ENCODE results near the gene P2RX6. TPM values are rescaled to one million over a fixed set of nuclear protein-coding genes. Genes with fewer than 3 reads are reported as not detected.

The P2RX6 gene
- total and polyA plus RNA-seq, 8 donors: 0.20 to 2.4 (median 1.8) TPM

DNA sequence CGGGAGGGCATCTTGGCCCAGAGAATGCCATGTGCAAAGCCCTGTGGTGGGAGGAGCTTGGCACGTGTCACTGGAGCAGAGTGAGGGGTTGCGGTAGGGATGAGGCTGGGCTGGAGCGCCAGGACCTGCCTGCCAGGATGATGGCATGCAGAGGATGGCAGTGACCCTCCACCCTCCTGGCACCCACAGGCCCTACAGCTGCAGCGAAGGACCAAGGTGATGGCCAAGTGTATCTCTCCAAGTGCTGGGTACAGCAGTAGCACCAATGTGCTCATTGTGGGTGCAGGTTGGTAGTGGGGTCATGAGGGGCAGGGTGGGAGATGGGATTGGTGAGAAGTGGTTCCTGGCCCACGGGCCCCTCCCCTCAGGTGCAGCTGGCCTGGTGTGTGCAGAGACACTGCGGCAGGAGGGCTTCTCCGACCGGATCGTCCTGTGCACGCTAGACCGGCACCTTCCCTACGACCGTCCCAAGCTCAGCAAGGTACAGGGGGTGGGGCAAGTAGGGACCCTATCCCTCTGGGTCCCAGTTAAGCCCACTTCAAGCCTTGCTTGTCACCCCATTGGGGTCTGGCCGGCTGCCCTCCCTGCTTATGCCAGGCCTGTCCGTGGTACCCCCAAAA is 40.5 kb upstream of the P2RX6 start:
- Histone ChIP-seq H3K27ac (no peak overlapping the region), H3K4me1 (peaks cover 0 to 12% of the 10 kb centered on the region in 2 donors), H3K9me3 (peaks cover 0 to 7% of the 10 kb centered on the region in 2 donors), H3K4me3 (no peak overlapping the region), H3K36me3 (no peaks in the 10 kb centered on the region), H3K27me3 (peaks cover 0 to 10% of the 10 kb centered on the region in 2 donors)
- ATAC-seq: no peak
- peak in 1 of 4 donors; percentile 74 for DNase-seq
- intact Hi-C loops (cut with DNase I): no loop called here
- TF ChIP-seq, protein P1, sequence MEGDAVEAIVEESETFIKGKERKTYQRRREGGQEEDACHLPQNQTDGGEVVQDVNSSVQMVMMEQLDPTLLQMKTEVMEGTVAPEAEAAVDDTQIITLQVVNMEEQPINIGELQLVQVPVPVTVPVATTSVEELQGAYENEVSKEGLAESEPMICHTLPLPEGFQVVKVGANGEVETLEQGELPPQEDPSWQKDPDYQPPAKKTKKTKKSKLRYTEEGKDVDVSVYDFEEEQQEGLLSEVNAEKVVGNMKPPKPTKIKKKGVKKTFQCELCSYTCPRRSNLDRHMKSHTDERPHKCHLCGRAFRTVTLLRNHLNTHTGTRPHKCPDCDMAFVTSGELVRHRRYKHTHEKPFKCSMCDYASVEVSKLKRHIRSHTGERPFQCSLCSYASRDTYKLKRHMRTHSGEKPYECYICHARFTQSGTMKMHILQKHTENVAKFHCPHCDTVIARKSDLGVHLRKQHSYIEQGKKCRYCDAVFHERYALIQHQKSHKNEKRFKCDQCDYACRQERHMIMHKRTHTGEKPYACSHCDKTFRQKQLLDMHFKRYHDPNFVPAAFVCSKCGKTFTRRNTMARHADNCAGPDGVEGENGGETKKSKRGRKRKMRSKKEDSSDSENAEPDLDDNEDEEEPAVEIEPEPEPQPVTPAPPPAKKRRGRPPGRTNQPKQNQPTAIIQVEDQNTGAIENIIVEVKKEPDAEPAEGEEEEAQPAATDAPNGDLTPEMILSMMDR (IDR thresholded peaks at IDR 0.05): no peak

DNA sequence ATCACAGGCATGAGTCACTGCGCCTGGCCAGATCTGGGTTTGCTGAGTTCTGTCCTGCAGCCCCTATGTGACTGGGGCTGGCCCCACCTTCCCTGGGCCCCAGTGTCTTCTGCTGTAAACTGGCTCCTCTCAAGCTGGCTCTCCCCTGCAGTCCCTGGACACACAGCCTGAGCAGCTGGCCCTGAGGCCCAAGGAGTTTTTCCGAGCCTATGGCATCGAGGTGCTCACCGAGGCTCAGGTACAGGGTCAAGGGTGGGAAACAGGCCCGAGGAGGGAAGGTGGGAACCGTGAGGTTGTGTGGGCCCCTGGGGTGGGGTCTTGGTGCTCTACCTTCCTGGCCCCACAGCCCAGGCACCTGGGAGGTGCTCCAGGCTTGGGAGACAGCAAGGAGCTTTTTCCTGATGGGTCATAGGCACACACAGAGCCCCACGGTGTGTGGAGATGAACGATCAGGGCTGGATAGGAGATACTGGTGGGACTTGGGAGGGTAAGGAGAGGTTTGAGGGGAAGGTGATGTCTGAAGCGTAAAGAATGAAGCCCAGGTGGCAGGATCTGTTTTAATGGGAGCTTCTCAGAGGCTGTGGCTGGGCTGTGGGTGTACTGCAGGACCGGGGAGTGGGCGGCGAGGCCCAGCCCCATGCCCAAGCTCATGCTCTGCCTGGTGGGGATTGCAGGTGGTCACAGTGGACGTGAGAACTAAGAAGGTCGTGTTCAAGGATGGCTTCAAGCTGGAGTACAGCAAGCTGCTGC is 39.2 kb upstream of the P2RX6 start:
- Histone ChIP-seq H3K9me3 (peaks cover 0 to 7% of the 10 kb centered on the region in 2 donors), H3K4me1 (peaks cover 0 to 25% of the 10 kb centered on the region in 2 donors), H3K27ac (no peak overlapping the region), H3K4me3 (no peak overlapping the region), H3K27me3 (peaks cover 0 to 10% of the 10 kb centered on the region in 2 donors), H3K36me3 (no peaks in the 10 kb centered on the region)
- intact Hi-C loops (cut with DNase I): no loop called here
- no peak for ATAC-seq
- TF ChIP-seq, protein P1 (IDR thresholded peaks at IDR 0.05): no peak
- DNase-seq: peak in 1 of 4 donors; percentile 34

DNA sequence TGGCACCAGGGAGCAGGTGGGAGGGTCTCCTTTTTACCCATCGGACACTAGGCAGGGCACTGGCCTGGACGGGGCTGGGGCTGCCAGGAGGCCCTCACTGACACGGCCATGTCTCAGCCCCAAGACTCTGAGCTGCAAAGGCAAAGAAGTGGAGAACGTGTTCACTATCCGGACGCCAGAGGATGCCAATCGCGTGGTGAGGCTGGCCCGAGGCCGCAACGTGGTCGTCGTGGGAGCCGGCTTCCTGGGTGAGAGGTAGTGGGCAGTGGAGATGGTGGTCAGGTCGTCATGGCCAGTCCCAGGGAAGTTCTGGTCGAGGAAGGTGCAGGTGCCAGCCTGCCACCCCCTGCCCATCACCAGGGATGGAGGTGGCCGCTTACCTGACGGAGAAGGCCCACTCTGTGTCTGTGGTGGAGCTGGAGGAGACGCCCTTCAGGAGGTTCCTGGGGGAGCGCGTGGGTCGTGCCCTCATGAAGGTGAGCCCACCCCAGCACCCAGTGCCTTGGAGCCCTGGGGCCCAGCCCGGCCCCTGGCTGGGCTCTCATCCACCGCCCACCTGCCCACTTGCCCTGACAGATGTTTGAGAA is 38.6 kb upstream of the P2RX6 start:
- H3K4me3 ChIP-seq: no peak overlapping the region
- no peaks in the 10 kb centered on the region for H3K36me3 ChIP-seq
- peaks cover 0 to 7% of the 10 kb centered on the region in 2 donors for H3K9me3 ChIP-seq
- H3K27me3 ChIP-seq: peaks cover 0 to 10% of the 10 kb centered on the region in 2 donors
- intact Hi-C loops (cut with DNase I): no loop called here
- H3K4me1 ChIP-seq: peaks cover 5 to 31% of the 10 kb centered on the region in 2 donors
- no peak for ATAC-seq
- TF ChIP-seq, protein P1 (IDR thresholded peaks at IDR 0.05): no peak
- DNase-seq: peak in 1 of 4 donors; percentile 76
- no peak overlapping the region for H3K27ac ChIP-seq

DNA sequence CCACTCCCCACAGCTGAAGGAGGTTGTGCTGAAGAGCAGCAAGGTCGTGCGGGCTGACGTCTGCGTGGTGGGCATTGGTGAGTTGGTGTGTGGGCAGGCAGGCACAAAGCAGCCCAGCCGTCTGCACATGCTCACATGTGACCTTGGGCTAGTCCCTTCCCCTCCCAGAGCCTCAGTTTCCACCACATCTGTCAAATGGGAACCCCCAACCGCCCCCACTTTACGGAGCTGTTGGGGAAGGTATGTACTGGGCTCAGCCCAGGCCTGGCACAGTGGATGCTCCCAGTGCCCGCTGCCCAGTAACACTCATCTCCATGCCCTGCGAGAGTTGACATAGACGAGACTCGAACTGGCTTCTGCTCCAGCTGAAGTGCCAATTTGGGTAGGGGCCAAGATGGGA is 37.9 kb upstream of the P2RX6 start:
- intact Hi-C loops (cut with DNase I): no loop called here
- TF ChIP-seq, protein P1 (IDR thresholded peaks at IDR 0.05): no peak
- H3K27ac ChIP-seq: no peak overlapping the region
- DNase-seq (peak in 1 of 4 donors; percentile 66), ATAC-seq (no peak)
- peaks cover 0 to 7% of the 10 kb centered on the region in 2 donors for H3K9me3 ChIP-seq
- peaks cover 8 to 31% of the 10 kb centered on the region in 2 donors for H3K4me1 ChIP-seq
- H3K4me3 ChIP-seq: no peak overlapping the region
- peaks cover 0 to 10% of the 10 kb centered on the region in 2 donors for H3K27me3 ChIP-seq
- no peaks in the 10 kb centered on the region for H3K36me3 ChIP-seq

Measured in left lung (tissue), 10 donors.